Colon (tissue), 2 donors: ENCODE measurements around the gene MTNR1A.

Source experiments
- FAIRE-seq: peaks from 2 replicates; lab custom pipeline; 2012; peaks lifted over from hg19 to GRCh38; lab: Jason Lieb, UNC
- donor health status: control.
- donor health status: control.

MTNR1A gene

DNA sequence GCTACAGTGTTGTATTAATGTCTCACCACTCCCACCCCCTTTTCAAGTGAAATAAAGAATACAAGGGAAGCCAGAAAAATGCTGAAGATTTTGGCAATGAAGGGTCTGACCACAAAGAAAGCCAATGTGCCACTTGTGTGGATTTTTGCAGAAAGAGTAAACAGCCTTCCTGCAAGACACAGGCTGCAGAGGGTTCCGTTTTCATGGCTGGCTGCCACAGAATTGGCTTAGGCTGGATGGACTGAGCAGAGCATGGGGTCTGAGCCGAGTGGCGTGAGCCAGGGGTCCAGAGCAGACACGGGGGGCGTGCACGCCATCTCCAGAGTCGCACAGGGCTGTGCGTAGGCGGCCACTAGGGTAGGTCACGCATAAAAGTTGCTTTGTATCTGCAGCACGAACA, 69.2 kb downstream of the MTNR1A start:
- no peak for FAIRE-seq

DNA sequence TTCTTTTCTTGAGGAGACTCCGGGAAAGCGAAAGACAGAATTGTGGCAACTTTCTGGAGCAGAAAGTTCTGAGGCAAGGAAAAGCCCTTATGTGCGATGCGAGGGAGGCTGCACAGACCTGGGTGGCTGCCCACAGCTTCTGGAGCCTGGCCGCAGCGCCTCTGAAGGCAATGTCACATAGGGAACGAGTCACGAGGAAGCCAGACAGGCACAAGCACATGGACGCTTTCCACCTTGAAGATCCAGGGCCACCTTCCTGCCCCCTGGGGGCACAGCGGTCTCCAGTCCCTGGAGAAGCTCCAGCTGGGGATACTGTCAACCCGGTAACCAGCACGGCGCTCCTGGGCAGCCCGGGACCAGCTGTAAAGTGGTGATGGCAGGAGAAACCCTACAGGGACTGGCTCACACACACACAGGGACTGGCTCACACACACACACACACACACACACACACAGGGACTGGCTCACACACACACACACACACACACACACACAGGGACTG, 69.8 kb downstream of the MTNR1A start:
- no peak for FAIRE-seq

DNA sequence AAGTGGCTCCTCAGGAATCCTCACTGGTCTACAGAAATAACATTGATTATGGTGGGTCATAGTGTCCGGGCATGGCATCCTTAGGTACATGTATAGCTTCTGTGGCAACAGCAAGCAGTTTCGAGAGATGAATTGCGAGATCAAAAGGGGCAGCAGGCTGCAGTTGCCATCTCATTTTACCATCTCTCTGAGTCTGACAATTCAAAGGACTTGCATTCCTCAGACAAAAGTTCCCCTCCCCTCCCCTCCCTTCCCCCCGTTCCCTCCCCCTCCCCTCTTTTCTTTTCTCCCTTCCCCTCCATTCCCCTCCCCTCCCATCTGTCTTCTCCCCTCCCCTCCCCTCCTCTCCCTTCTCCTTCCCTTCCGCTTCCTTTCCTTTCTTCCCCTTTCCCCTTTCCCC, 70.2 kb downstream of the MTNR1A start:
- FAIRE-seq, result no peak

DNA sequence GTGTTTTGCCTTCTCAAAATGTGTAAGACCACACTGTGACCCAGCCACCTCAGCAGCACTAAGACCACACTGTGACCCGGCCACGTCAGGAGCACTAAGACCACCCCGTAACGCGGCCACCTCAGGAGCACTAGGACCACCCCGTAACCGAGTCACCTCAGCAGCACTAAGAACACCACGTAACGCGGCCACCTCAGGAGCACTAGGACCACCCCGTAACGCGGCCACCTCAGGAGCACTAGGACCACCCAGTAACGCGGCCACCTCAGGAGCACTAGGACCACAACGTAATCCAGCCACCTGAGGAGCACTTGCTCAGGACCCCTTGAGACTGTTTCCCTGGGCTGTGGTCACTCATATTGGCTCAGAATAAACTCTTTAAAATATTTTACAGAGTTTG, 71.7 kb downstream of the MTNR1A start:
- FAIRE-seq, result no peak
